ENCODE data around the gene SIGLEC7.

Gene SIGLEC7

GRCh38 chr19:51142119-51142518 lies at the start of gene SIGLEC7:
Gene SIGLEC7, plus strand, starts transcription at chr19:51142301. Its CDS starts 69 bp downstream, at chr19:51142370.
- DNase-seq, result no peak

DNA sequence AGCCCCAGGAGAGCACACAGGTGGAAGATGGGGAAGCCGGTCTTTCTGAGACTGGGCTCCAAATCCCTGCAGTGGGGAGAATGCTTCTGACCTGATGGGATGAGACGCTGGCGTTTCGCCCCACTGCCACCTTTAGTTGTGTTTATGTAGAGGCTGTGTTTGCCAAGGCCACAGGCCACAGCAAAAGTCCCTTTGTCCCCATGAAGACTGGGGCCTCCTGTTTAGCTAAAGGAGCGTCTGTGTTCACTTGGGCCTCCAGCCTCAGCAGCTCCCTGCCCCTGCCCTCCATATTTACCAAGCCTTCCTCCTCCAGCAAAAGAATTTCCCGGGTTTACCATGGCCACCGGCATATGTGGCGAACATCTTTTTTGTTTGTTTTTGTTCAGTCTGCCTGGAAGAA lies 49.0 kb upstream of the SIGLEC7 start:
- DNase-seq, result no peak

DNA sequence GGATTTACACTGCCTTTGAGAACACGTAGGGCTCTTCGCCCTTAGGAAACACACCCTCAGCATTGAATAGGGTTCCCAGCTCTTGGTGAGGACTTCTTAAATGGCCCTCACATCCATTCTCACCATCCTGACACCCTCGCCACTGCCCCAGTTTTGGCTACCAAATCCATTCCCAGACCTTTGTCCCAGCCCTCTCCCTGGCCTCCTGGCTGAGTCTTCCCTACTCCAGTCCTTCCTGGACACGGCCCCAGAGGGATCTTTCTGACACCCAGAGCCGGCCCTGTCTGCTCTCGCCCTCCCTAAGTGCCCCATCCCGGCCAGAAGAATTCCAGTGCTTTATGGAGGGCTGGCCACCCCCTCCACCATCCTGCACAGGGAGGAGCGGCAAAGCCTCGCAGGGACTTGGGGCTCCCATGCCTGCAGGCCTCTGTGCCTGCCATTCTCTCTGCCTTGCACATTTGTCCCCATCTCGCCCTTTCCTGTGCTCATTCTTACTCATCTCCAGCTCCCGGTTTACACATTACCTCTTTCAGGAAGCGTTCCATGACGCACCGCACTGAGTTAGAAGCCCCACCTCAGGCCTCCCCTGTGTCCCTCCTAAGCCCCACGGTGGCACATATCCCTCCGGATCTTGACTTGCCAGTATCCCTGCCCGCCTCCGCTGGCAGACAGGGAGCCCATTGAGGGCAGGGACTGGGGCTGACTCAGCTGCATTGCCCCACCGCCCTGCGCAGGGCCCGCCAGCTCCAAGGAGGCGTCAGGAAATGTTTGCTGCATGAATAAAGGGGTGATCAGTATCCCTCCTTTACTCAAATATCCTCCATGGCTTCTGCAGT lies 48.4 kb upstream of the SIGLEC7 start:
- DNase-seq, result no peak

DNA sequence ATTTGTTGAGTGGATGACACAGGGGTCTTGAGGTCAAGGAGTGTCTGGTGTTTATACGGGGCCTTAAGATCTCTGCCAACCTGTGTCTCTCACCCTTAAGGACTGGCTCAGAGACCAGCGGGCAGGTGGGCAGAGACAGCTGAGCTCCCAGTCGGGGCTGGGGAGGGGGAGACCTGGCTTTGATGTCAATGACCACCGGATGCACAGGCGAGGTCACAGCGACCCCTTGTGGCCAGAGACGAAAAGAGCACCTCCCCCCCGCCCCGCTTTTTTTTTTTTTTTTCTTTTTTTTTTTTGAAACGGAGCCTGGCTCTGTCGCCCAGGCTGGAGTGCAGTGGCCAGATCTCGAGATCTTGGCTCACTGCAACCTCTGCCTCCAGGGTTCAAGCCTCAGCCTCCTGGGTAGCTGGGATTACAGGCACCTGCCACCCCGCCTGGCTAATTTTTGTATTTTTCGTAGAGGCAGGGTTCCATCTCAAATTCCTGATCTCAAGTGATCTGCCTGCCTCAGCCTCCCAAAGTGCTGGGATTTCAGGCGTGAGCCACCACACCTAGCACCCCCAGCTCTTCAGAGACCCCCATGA lies 47.3 kb upstream of the SIGLEC7 start:
- no peak for DNase-seq

DNA sequence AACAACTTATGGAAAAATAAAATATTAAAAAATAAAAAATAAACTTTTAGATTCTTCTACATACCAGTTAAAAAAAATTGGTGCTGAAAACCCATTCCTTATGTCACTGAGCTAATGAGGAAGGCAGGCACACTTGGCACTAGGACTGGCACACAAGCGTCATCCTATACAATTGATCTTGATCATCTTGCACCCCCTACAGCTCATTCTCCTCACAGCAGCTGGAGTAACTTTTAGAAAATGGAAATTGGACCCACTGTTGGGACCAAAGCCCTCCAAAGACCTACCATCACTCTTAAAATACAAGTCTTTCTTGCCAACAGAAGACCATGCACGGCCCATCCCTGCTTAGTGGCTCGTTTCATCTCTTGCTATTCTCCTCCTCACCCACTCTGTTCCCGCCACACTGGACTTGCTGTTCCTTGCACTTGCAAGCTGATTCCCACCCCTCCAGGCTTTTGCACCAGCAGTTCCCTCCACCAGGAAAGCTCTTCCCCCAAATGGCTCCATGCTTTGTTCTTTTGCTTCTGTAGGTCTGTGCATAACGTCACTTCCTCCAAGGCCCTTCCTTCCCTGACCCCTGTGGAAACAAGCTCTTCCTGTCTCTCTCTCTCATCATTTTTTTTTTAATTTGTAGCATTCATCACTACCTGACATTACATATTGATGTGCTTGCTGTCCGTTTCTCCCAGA lies 45.5 kb upstream of the SIGLEC7 start:
- no peak for DNase-seq

- no peak for DNase-seq
These were observed 44.8 kb upstream of the SIGLEC7 start for GRCh38 chr19:51097166-51097738.

GRCh38 chr19:51097796-51098195 lies 44.3 kb upstream of the SIGLEC7 start:
- DNase-seq, result no peak

DNA sequence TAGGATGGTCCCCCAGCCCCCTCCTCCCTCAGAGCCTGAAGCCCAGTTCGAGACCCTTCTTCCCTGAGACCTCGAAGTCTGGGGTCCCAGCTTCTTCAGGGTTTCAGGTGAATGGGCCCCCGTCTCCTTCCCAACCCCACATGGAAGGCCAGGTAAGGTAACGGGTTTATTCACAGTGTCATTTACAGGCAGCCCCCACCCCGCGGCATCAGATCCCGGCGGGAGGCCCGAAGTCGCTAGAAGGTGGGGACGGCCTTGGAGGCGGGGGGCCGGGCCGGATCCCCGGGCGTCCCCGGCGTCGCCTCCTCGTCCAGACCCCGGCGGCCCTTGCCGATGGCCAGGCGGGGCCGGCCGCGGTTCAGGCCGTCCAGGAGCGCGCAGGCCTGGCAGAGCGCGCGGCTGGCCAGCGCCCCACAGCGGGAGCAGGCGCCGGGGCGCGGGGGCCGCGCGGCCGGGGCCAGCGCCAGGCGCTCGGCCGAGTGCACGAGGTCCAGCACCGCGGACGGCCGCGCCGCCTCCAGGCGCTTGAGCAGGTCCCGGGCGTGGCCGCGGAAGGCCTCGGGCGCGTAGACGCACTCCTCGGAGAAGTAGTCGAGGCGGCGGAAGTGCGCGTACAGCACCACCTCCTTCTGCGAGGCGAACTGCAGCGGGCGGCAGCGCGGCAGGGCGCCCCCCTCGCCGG lies 43.6 kb upstream of the SIGLEC7 start:
- DNase-seq, result no peak

DNA sequence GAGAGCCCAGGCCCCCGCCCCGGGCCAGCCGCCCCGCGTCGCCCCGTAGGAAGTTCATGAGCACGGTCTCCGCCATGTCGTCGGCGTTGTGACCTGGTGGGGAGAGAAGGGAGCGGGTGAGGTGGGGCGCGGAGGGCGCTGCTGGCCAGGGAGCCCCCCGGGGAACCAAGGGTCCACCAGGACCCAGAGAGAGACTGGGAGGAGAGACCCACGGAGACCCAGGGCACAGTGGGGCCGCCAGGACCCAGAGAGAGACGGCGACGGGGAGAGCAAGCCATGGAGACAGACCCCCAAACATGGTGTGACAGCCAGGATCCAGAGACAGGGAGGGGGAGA lies 43.1 kb upstream of the SIGLEC7 start:
- no peak for DNase-seq

DNA sequence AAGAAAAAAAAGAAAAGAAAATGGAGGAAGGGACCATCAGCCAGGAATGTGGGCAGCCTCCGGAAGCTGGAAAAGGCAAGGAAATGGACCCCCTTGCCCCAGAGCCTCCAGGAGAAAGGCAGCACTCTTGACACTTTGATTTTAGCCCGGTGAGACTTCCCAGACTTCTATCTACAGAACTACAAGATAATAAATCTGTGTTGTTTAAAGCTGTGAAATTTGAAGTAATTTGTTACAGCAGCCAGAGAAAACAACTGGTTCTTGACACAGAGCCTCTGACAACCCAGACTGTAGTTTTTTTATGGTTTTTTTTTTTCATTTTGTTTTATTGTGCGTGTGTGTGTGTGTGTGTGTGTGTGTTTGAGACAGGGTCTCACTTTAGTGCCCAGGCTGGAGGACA lies 41.5 kb upstream of the SIGLEC7 start:
- DNase-seq, result no peak

GRCh38 chr19:51101171-51101865 lies 40.8 kb upstream of the SIGLEC7 start:
- no peak for DNase-seq

GRCh38 chr19:51102991-51103390 lies 39.1 kb upstream of the SIGLEC7 start:
- DNase-seq, result no peak

GRCh38 chr19:51103926-51104341 lies 38.2 kb upstream of the SIGLEC7 start:
- no peak for DNase-seq

- DNase-seq, result no peak
These were observed 34.6 kb upstream of the SIGLEC7 start for GRCh38 chr19:51107406-51108065.

DNA sequence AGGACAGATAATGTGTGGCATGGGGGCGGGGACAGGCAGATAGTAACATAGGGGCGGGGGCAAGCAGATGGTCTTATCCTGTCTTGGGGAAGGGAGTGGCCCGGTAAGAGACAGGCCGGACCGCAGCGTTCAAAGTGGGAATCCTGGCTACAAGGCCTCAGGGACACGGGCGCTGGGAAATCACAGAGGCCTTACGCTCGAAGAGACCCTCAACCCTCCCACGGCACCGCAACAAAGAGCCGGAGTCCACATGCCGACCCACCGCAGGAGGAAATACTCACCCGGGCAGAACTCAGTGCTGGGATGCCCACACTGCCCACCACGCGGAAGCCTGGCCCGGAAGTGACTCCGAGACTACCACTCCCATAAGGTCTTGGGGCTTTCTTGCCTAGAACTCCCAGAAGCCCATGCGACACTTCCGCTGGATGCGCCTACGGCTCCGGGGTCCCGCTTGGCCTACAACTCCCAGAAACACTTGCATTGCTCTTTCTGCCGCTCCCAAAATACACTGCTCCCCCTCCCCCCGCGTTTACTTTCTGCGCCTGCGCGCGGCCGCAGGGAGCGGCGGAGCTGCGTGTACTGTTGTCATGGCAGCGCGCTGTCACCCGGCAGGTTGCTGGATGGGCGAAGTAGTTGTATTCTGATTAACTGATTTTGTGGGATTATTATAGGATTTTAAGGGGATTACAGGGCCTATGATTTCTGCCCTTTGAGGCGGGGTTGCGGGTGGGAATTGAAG lies 33.9 kb upstream of the SIGLEC7 start, which contains the start of gene CTU1:
Gene CTU1 (minus strand): TSS at position 344 of the 739 bp plus-strand sequence. CDS start 3,840 bp downstream, outside the sequence.
- DNase-seq, result peak; percentile 93

DNA sequence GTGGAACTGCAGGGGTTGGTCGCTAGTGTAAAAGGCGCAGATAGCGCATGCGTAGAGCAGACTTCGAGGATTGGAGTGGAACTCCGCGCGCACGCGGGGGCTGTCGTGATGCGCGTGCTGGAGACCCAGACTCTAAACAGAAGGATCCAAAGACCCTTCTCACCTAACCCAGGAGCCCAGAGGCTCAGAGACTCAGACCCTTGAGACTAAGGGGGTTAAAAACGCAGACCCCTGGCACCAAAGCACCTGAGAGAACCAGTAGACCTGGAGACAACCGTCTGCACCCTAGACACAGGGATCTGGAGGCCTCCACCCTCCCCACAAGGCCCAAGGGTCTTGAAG lies 33.3 kb upstream of the SIGLEC7 start:
- no peak for DNase-seq

DNA sequence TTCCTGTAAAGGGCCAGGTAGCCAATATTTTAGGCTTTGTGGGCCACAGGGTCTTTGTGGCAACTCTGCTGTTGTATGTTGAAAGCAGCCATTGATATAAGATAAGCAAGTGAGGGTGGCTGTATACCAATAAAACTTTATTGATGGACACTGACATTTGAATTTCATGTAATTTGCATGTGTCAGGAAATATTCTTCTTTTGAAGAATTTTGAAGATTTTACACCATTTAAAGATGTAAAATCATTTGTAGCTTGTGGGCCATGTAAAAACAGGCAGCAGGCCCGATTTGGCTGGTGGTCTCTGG lies 31.5 kb upstream of the SIGLEC7 start:
- DNase-seq, result no peak

- DNase-seq, result no peak
These were observed 30.5 kb upstream of the SIGLEC7 start for GRCh38 chr19:51111606-51112005.

- DNase-seq, result no peak
These were observed 27.9 kb upstream of the SIGLEC7 start for GRCh38 chr19:51114087-51114729.

- no peak for DNase-seq
These were observed 25.3 kb upstream of the SIGLEC7 start for GRCh38 chr19:51116736-51117286.

- no peak for DNase-seq
These were observed 23.0 kb upstream of the SIGLEC7 start for GRCh38 chr19:51119101-51119500.
